B cell (primary cell): Measurements from ENCODE around the gene FGF10. TPM values are rescaled to one million over a fixed set of nuclear protein-coding genes. Genes with fewer than 3 reads are reported as not detected.

Experiments used
- ATAC-seq: fragments of 200-7000 bp; cut with Tn5 transposase; one replicate; pipeline ENCODE4 v1.10.0; 2021; ENCODE audit warnings: low read depth, mild to moderate bottlenecking, moderate number of reproducible peaks, moderate library complexity
- CTCF ChIA-PET: fragments of 350-600 bp; sonication (Branson Sonifier 250); formaldehyde crosslinking; loops from one replicate; lab custom pipeline; 2021; ENCODE audit warnings: antibody characterized with exemption, inconsistent platforms; lab: Charles Lee
- POLR2A ChIA-PET: fragments of 350-600 bp; sonication (Branson Sonifier 250); formaldehyde crosslinking; loops from one replicate; lab custom pipeline; 2021; ENCODE audit warnings: antibody characterized with exemption; lab: Charles Lee
- DNase-seq: peaks from one replicate; pipeline ENCODE4 v3.0.0; 2013
- H2AFZ ChIP-seq: 2 replicates; pipeline ENCODE4 v1.6.1; 2012; ENCODE audit warnings: mild to moderate bottlenecking, low read depth, low read length; ENCODE audit not compliant: insufficient read depth, poor library complexity, severe bottlenecking
- H3K27ac ChIP-seq, 2 donors: 1 replicate in 1 of 2; 2 replicates in 1 of 2; pipeline ENCODE4 v1.5.1; 2012 to 2013; ENCODE audit warnings: low read length in 2 of 2, mild to moderate bottlenecking in 2 of 2, moderate library complexity in 1 of 2
- H3K27me3 ChIP-seq, 4 experiments: fragments of 200-600 bp in 1 of 4; sonication (generic) in 1 of 4; replicated peaks in 1 of 4; 1 replicate in 2 of 4; 2 replicates in 2 of 4; pipeline versions ENCODE4 v1.6.1 to v1.7.0; 2013 to 2016; ENCODE audit warnings: low read length in 3 of 4, mild to moderate bottlenecking in 2 of 4, mixed read lengths in 1 of 4, moderate library complexity in 1 of 4; ENCODE audit not compliant: insufficient read depth in 4 of 4, control insufficient read depth in 3 of 4; ENCODE audit errors: control extremely low read depth in 1 of 4
- H3K36me3 ChIP-seq, 2 experiments: replicated peaks in 1 of 2; 1 replicate in 1 of 2; 2 replicates in 1 of 2; pipeline versions ENCODE4 v1.6.1 to v1.7.1; 2013; ENCODE audit warnings: low read length in 1 of 2; ENCODE audit not compliant: insufficient read depth in 2 of 2, control insufficient read depth in 1 of 2; ENCODE audit errors: control extremely low read depth in 1 of 2, extremely low read depth in 1 of 2
- H3K4me1 ChIP-seq, 2 donors: fragments of 200-600 bp in 1 of 2; sonication (generic) in 1 of 2; 1 replicate in 1 of 2; 2 replicates in 1 of 2; pipeline versions ENCODE4 v1.5.1 to v1.6.1; 2013 to 2017; ENCODE audit warnings: low read length in 2 of 2; ENCODE audit not compliant: control insufficient read depth in 2 of 2, insufficient read depth in 2 of 2
- H3K4me2 ChIP-seq: replicated peaks from 2 replicates; pipeline ENCODE3; 2012; ENCODE audit warnings: mild to moderate bottlenecking, low read depth, low read length; ENCODE audit not compliant: poor library complexity, severe bottlenecking
- H3K4me3 ChIP-seq, 5 experiments: fragments of 200-600 bp in 1 of 5; sonication (generic) in 1 of 5; 1 replicate in 3 of 5; 2 replicates in 2 of 5; pipeline versions ENCODE4 v1.5.1 to v1.7.0; 2011 to 2016; ENCODE audit warnings: low read length in 4 of 5, mild to moderate bottlenecking in 4 of 5, low read depth in 2 of 5, control low read depth in 1 of 5, moderate library complexity in 1 of 5; ENCODE audit not compliant: insufficient read depth in 1 of 5; ENCODE audit errors: control extremely low read depth in 1 of 5, extremely low read depth in 1 of 5
- H3K79me2 ChIP-seq: fragments of 200-600 bp; sonication (generic); one replicate; pipeline ENCODE4 v1.6.0; 2016; ENCODE audit warnings: low read length; ENCODE audit not compliant: control insufficient read depth, insufficient read depth
- H3K9ac ChIP-seq: fragments of 200-600 bp; sonication (generic); 2 replicates; pipeline ENCODE4 v1.6.1; 2017; ENCODE audit warnings: mild to moderate bottlenecking, low read length, moderate library complexity
- H3K9me3 ChIP-seq, 3 donors: one replicate each; pipeline versions ENCODE4 v1.6.1 to v1.7.1; 2013; ENCODE audit warnings: low read length in 2 of 3; ENCODE audit not compliant: control insufficient read depth in 2 of 3, insufficient read depth in 1 of 3; ENCODE audit errors: control extremely low read depth in 1 of 3
- H4K20me1 ChIP-seq: 2 replicates; pipeline ENCODE4 v1.6.0; 2012; ENCODE audit warnings: mild to moderate bottlenecking, low read length; ENCODE audit not compliant: insufficient read depth, control insufficient read depth, poor library complexity, severe bottlenecking
- H3K27ac Mint-ChIP-seq: one replicate; pipeline ENCODE4 v1.8.0; 2021; ENCODE audit warnings: mixed read lengths
- H3K27me3 Mint-ChIP-seq: one replicate; pipeline ENCODE4 v1.8.0; 2021; ENCODE audit warnings: mixed read lengths
- H3K4me1 Mint-ChIP-seq: one replicate; pipeline ENCODE4 v1.8.0; 2021; ENCODE audit warnings: mixed read lengths
- H3K4me3 Mint-ChIP-seq: one replicate; pipeline ENCODE4 v1.8.0; 2021; ENCODE audit warnings: mixed read lengths
- H3K9me3 Mint-ChIP-seq: one replicate; pipeline ENCODE4 v1.8.0; 2022; ENCODE audit warnings: mixed read lengths; ENCODE audit not compliant: insufficient read depth
- CTCF ChIP-seq: fragments of 200-600 bp; IDR thresholded peaks from one replicate; pipeline ENCODE4 v1.8.0; 2022; ENCODE audit warnings: antibody characterized with exemption, mild to moderate bottlenecking
- EZH2 ChIP-seq: IDR thresholded peaks from 2 replicates; pipeline ENCODE4 v1.6.1; 2012; ENCODE audit warnings: borderline replicate concordance, low read depth, mild to moderate bottlenecking, moderate library complexity, low read length; ENCODE audit not compliant: insufficient read depth, poor library complexity, severe bottlenecking
- whole genome bisulfite sequencing: methylation state at CpG from one replicate; pipeline ENCODE4 v1.1.5; 2013; ENCODE audit warnings: missing lambda C conversion rate; ENCODE audit not compliant: insufficient coverage; 5-methylcytosine and 5-hydroxymethylcytosine counted together
- intact Hi-C: fragments of 100-400 bp; cut with micrococcal nuclease; formaldehyde crosslinking; loops from one replicate; pipeline ENCODE4 v1.10.0; 2022
- polyA plus RNA-seq: library from polyadenylated mRNA; depleted of rRNA; stranded (reverse); fragments of >200 nt; gene quantifications from 2 replicates; pipeline ENCODE4 v1.2.3, GENCODE V29; 2012
- total RNA-seq, 2 donors: library from RNA; stranded (reverse); fragments of 120-200 nt in 1 of 2; gene quantifications; 1 replicate in 1 of 2; 2 replicates in 1 of 2; pipeline versions ENCODE4 v1.2.3 to v1.2.4, GENCODE V29; 2013 to 2022

The FGF10 gene
- total and polyA plus RNA-seq, 2 donors (not counting 1 experiment from before 2014, with no cell fraction given), result not detected

- ATAC-seq (no peak), DNase-seq (no peak)
- H3K4me3 Mint-ChIP-seq, result no peak overlapping the region
- no peaks in the 10 kb centered on the region for H3K27me3 Mint-ChIP-seq
- Histone ChIP-seq H3K4me2 (no peak overlapping the region), H3K4me3 (no peak overlapping the region), H3K9me3 (no peaks in the 10 kb centered on the region), H3K79me2 (no peaks in the 10 kb centered on the region), H4K20me1 (no peaks in the 10 kb centered on the region), H3K36me3 (no peaks in the 10 kb centered on the region), H3K9ac (no peak overlapping the region), H2AFZ (no peak overlapping the region), H3K27me3 (no peaks in the 10 kb centered on the region), H3K27ac (no peak overlapping the region), H3K4me1 (no peaks in the 10 kb centered on the region)
- H3K27ac Mint-ChIP-seq, result no peak overlapping the region
- CTCF ChIA-PET, result no interaction called here
- no peaks in the 10 kb centered on the region for H3K4me1 Mint-ChIP-seq
- H3K9me3 Mint-ChIP-seq, result no peaks in the 10 kb centered on the region
- WGBS, result no CpG with 5 or more reads among the region's 2 CpGs
- intact Hi-C loops, result no loop called here
- TF ChIP-seq CTCF, result no peak
- POLR2A ChIA-PET, result no interaction called here
Observed at GRCh38 chr5:44318883-44319282, 70.3 kb downstream of the FGF10 start.

GRCh38 chr5:44312374-44312773 is 76.8 kb downstream of the FGF10 start:
- H3K27me3 ChIP-seq, result no peaks in the 10 kb centered on the region
- Mint-ChIP-seq H3K4me3 (no peak overlapping the region), H3K9me3 (no peaks in the 10 kb centered on the region), H3K27me3 (no peaks in the 10 kb centered on the region), H3K4me1 (no peaks in the 10 kb centered on the region), H3K27ac (no peak overlapping the region)
- CTCF ChIA-PET, result no interaction called here
- POLR2A ChIA-PET, result no interaction called here
- intact Hi-C loops, result no loop called here
- TF ChIP-seq CTCF, result no peak
- TF ChIP-seq EZH2, result no peak
- H3K36me3 ChIP-seq, result no peaks in the 10 kb centered on the region
- no peak overlapping the region for H3K4me2 ChIP-seq
- H3K79me2 ChIP-seq, result no peaks in the 10 kb centered on the region
- no peak overlapping the region for H3K9ac ChIP-seq
- H3K4me1 ChIP-seq, result no peaks in the 10 kb centered on the region
- DNase-seq (no peak), ATAC-seq (no peak)
- H3K4me3 ChIP-seq, result no peak overlapping the region
- no CpG with 5 or more reads among the region's 1 CpG for WGBS
- no peaks in the 10 kb centered on the region for H3K9me3 ChIP-seq
- no peak overlapping the region for H2AFZ ChIP-seq
- H3K27ac ChIP-seq, result no peak overlapping the region
- H4K20me1 ChIP-seq, result no peaks in the 10 kb centered on the region
